ENCODE data around the gene KIAA1614.

KIAA1614 gene

GRCh38 chr1:180907313-180908055 lies 5.2 kb upstream of the KIAA1614 start:
- DNase-seq (ENCODE audit: low read depth) = no peak

- DNase-seq (ENCODE audit: low read depth) = no peak
Observed at GRCh38 chr1:180908074-180908765, 4.5 kb upstream of the KIAA1614 start.

- DNase-seq (ENCODE audit: low read depth) = no peak
Observed at GRCh38 chr1:180909005-180909414, 3.7 kb upstream of the KIAA1614 start.

GRCh38 chr1:180909462-180909976 lies 3.2 kb upstream of the KIAA1614 start:
- no peak for DNase-seq (ENCODE audit: low read depth)

GRCh38 chr1:180911640-180912191 lies 981 bp upstream of the KIAA1614 start:
- DNase-seq (ENCODE audit: low read depth) = no peak

GRCh38 chr1:180912211-180912800 lies 391 bp upstream of the KIAA1614 start:
- no peak for DNase-seq (ENCODE audit: low read depth)

GRCh38 chr1:180915426-180915965 lies 2.8 kb downstream of the KIAA1614 start:
- DNase-seq (ENCODE audit: low read depth) = no peak

- DNase-seq (ENCODE audit: low read depth) = no peak
Observed at GRCh38 chr1:180916012-180916770, 3.5 kb downstream of the KIAA1614 start.

- DNase-seq (ENCODE audit: low read depth) = no peak
Observed at GRCh38 chr1:180916771-180917170, 4.1 kb downstream of the KIAA1614 start.

- DNase-seq (ENCODE audit: low read depth) = no peak
Observed at GRCh38 chr1:180917306-180918065, 4.8 kb downstream of the KIAA1614 start.

- no peak for DNase-seq (ENCODE audit: low read depth)
Observed at GRCh38 chr1:180918519-180918918, 5.8 kb downstream of the KIAA1614 start.

- DNase-seq (ENCODE audit: low read depth) = no peak
Observed at GRCh38 chr1:180919183-180919700, 6.5 kb downstream of the KIAA1614 start.

GRCh38 chr1:180920193-180920592 lies 7.5 kb downstream of the KIAA1614 start:
- no peak for DNase-seq (ENCODE audit: low read depth)

GRCh38 chr1:180920702-180921101 lies 8.0 kb downstream of the KIAA1614 start:
- no peak for DNase-seq (ENCODE audit: low read depth)

- DNase-seq (ENCODE audit: low read depth) = no peak
Observed at GRCh38 chr1:180921386-180921785, 8.7 kb downstream of the KIAA1614 start.

- no peak for DNase-seq (ENCODE audit: low read depth)
Observed at GRCh38 chr1:180921891-180922630, 9.4 kb downstream of the KIAA1614 start.

- DNase-seq (ENCODE audit: low read depth) = no peak
Observed at GRCh38 chr1:180922631-180923015, 9.9 kb downstream of the KIAA1614 start.

GRCh38 chr1:180923021-180923841 lies 10.5 kb downstream of the KIAA1614 start:
- no peak for DNase-seq (ENCODE audit: low read depth)

GRCh38 chr1:180923887-180924286 lies 11.2 kb downstream of the KIAA1614 start:
- no peak for DNase-seq (ENCODE audit: low read depth)

Measured in activated T-helper 9 cell treated with anti-CD3 and anti-CD28 coated beads, Interleukin-2, amount 50 U/mL, for 16 hours (primary cell).